HEK293 (cell line): ENCODE measurements around the gene SIGMAR1.

Experiments used
- CTCF ChIP-seq: fragments of 450-650 bp; formaldehyde crosslinking; IDR thresholded peaks from 2 replicates; pipeline ENCODE4 v1.5.1; 2016; ENCODE audit warnings: missing biosample characterization, missing genetic modification characterization
- MEIS1 ChIP-seq: sonication (generic); formaldehyde crosslinking; IDR thresholded peaks from 2 replicates; pipeline ENCODE4 v1.8.1; 2022; ENCODE audit warnings: missing genetic modification reagents, mild to moderate bottlenecking, borderline replicate concordance
- SP2 ChIP-seq: fragments of 450-650 bp; formaldehyde crosslinking; IDR thresholded peaks from 2 replicates; pipeline ENCODE4 v1.5.1; 2016; ENCODE audit warnings: missing biosample characterization, missing genetic modification characterization
- ZNF266 ChIP-seq: fragments of 450-650 bp; formaldehyde crosslinking; IDR thresholded peaks from 2 replicates; pipeline ENCODE4 v1.5.1; 2016; ENCODE audit warnings: missing biosample characterization, missing genetic modification characterization, low read depth
- ZNF423 ChIP-seq: fragments of 450-650 bp; formaldehyde crosslinking; IDR thresholded peaks from 2 replicates; pipeline ENCODE4 v1.5.1; 2016; ENCODE audit warnings: missing biosample characterization, missing genetic modification characterization
- ZNF521 ChIP-seq: fragments of 450-650 bp; formaldehyde crosslinking; IDR thresholded peaks from 2 replicates; pipeline ENCODE4 v1.5.1; 2017; ENCODE audit warnings: missing biosample characterization, mild to moderate bottlenecking, missing genetic modification characterization
- ZNF530 ChIP-seq: fragments of 450-650 bp; formaldehyde crosslinking; IDR thresholded peaks from 2 replicates; pipeline ENCODE4 v1.5.1; 2016; ENCODE audit warnings: low read depth, missing biosample characterization, missing genetic modification characterization
- ZNF544 ChIP-seq: fragments of 450-650 bp; formaldehyde crosslinking; IDR thresholded peaks from 2 replicates; pipeline ENCODE4 v1.5.0; 2017; ENCODE audit warnings: missing biosample characterization, missing genetic modification characterization
- ZNF776 ChIP-seq: fragments of 450-650 bp; formaldehyde crosslinking; IDR thresholded peaks from 2 replicates; pipeline ENCODE4 v1.5.0; 2017; ENCODE audit warnings: missing biosample characterization, missing genetic modification characterization, borderline replicate concordance
- ZNF792 ChIP-seq: fragments of 450-650 bp; formaldehyde crosslinking; IDR thresholded peaks from 2 replicates; pipeline ENCODE4 v1.5.1; 2016; ENCODE audit warnings: missing biosample characterization, missing genetic modification characterization
- TF ChIP-seq, protein P1 (sequence below): fragments of 450-650 bp; formaldehyde crosslinking; IDR thresholded peaks from 2 replicates; pipeline ENCODE4 v1.5.0; 2017; ENCODE audit warnings: missing biosample characterization, missing genetic modification characterization, borderline replicate concordance

DNA sequence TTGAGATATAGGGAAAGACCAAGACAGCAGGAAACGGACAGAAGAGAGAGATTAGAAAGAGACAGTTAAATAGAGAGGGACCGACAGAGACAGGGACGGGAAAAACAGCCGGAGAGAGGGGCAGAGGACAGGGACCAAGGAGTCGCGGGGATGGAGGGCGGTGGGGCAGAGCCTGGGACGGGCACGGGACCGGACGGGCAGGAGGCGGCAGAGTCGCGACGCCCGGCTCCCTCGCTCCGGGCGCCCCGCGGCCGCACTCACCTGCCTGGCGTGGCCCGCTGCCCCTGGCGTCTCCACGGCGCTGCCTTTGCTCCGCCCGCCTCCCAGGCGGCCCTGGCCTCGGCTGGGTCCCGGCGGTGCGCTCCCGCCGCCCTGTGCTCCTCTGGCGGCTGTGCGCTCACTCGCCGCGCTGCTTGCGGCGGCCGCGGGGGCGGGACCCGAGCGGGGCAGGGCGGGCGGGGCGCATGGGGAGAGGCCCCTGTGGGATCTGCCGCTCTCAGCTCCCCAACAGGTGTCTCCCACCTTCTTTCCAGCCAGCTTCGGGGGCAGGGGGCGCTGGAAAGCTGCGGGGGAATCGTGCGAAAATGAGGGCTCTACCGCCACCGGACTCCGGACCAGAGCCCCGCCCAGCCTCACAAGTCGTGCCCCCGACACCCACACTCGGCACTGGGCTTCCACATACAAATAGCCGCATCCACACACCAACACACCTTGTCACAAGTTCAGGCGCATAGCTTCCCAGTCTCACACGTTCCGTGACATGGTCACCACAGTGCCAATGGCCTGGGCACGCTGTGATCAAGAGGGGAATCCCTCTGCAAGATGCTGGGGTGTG is 8.7 kb downstream of the SIGMAR1 start, which contains the start of gene ARID3C:
- TF ChIP-seq, protein P1, sequence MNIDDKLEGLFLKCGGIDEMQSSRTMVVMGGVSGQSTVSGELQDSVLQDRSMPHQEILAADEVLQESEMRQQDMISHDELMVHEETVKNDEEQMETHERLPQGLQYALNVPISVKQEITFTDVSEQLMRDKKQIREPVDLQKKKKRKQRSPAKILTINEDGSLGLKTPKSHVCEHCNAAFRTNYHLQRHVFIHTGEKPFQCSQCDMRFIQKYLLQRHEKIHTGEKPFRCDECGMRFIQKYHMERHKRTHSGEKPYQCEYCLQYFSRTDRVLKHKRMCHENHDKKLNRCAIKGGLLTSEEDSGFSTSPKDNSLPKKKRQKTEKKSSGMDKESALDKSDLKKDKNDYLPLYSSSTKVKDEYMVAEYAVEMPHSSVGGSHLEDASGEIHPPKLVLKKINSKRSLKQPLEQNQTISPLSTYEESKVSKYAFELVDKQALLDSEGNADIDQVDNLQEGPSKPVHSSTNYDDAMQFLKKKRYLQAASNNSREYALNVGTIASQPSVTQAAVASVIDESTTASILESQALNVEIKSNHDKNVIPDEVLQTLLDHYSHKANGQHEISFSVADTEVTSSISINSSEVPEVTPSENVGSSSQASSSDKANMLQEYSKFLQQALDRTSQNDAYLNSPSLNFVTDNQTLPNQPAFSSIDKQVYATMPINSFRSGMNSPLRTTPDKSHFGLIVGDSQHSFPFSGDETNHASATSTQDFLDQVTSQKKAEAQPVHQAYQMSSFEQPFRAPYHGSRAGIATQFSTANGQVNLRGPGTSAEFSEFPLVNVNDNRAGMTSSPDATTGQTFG (tag by site-specific recombination), result no peak
- no peak for TF ChIP-seq CTCF (tag by site-specific recombination)
- TF ChIP-seq ZNF776 (tag by site-specific recombination), result no peak
- no peak for TF ChIP-seq ZNF530 (tag by site-specific recombination)
- no peak for TF ChIP-seq ZNF792
- TF ChIP-seq ZNF521, result no peak
- TF ChIP-seq ZNF423 (tag by site-specific recombination), result no peak
- TF ChIP-seq SP2 (tag by site-specific recombination), result 0 out of 2 replicates have a peak, but pooled peaks have one; percentile 8
- TF ChIP-seq MEIS1 (CRISPR knock-in tag), result no peak
- no peak for TF ChIP-seq ZNF544
- TF ChIP-seq ZNF266 (tag by site-specific recombination), result no peak
